ENCODE results near the gene TMC1.

The TMC1 gene

GRCh38 chr9:72786948-72787347 is 265.5 kb downstream of the TMC1 start:
- in situ Hi-C loops (cut with MboI; ENCODE audit: low sequenced_read_pairs, unreplicated experiment): no loop called here
- DNase-seq (ENCODE audit: low spot score): no peak
- TF ChIP-seq CTCF (IDR thresholded peaks at IDR 0.05; ENCODE audit: borderline replicate concordance, control extremely low read depth, extremely low read depth, insufficient read depth, missing control alignments): no peak

- DNase-seq (ENCODE audit: low spot score): no peak
- TF ChIP-seq CTCF (IDR thresholded peaks at IDR 0.05; ENCODE audit: borderline replicate concordance, control extremely low read depth, extremely low read depth, insufficient read depth, missing control alignments): no peak
Observed at GRCh38 chr9:72788966-72789735, 267.7 kb downstream of the TMC1 start.

GRCh38 chr9:72789885-72790284 is 268.5 kb downstream of the TMC1 start:
- no peak for DNase-seq (ENCODE audit: low spot score)
- in situ Hi-C loops (cut with MboI; ENCODE audit: low sequenced_read_pairs, unreplicated experiment): no loop called here
- no peak for TF ChIP-seq CTCF (IDR thresholded peaks at IDR 0.05; ENCODE audit: borderline replicate concordance, control extremely low read depth, extremely low read depth, insufficient read depth, missing control alignments)

More at GRCh38 chr9:72788966-72789735, 267.7 kb downstream of the TMC1 start:
- in situ Hi-C loops (cut with MboI; ENCODE audit: low sequenced_read_pairs, unreplicated experiment): no loop called here

- no peak for DNase-seq (ENCODE audit: low spot score)
- no peak for TF ChIP-seq CTCF (IDR thresholded peaks at IDR 0.05; ENCODE audit: borderline replicate concordance, control extremely low read depth, extremely low read depth, insufficient read depth, missing control alignments)
- in situ Hi-C loops (cut with MboI; ENCODE audit: low sequenced_read_pairs, unreplicated experiment): no loop called here
Observed at GRCh38 chr9:72790989-72791388, 269.6 kb downstream of the TMC1 start.

- in situ Hi-C loops (cut with MboI; ENCODE audit: low sequenced_read_pairs, unreplicated experiment): no loop called here
- no peak for TF ChIP-seq CTCF (IDR thresholded peaks at IDR 0.05; ENCODE audit: borderline replicate concordance, control extremely low read depth, extremely low read depth, insufficient read depth, missing control alignments)
- no peak for DNase-seq (ENCODE audit: low spot score)
Observed at GRCh38 chr9:72791436-72791835, 270.0 kb downstream of the TMC1 start.

- TF ChIP-seq CTCF (IDR thresholded peaks at IDR 0.05; ENCODE audit: borderline replicate concordance, control extremely low read depth, extremely low read depth, insufficient read depth, missing control alignments): no peak
- DNase-seq (ENCODE audit: low spot score): no peak
- in situ Hi-C loops (cut with MboI; ENCODE audit: low sequenced_read_pairs, unreplicated experiment): no loop called here
Observed at GRCh38 chr9:72794946-72795345, 273.5 kb downstream of the TMC1 start.

Data from GM13976 (cell line).